GM12801 (cell line): ENCODE data around the gene FOXB2.

Experiments
- CTCF ChIP-seq: IDR thresholded peaks from one replicate; pipeline ENCODE4 v1.5.1; 2011; ENCODE audit warnings: control low read depth; ENCODE audit not compliant: insufficient read length; ENCODE audit errors: extremely low read depth

The FOXB2 gene

GRCh38 chr9:77038281-77039036 lies 19.0 kb downstream of the FOXB2 start:
- TF ChIP-seq CTCF: no peak

GRCh38 chr9:77040340-77040739 lies 20.9 kb downstream of the FOXB2 start:
- TF ChIP-seq CTCF: no peak

DNA sequence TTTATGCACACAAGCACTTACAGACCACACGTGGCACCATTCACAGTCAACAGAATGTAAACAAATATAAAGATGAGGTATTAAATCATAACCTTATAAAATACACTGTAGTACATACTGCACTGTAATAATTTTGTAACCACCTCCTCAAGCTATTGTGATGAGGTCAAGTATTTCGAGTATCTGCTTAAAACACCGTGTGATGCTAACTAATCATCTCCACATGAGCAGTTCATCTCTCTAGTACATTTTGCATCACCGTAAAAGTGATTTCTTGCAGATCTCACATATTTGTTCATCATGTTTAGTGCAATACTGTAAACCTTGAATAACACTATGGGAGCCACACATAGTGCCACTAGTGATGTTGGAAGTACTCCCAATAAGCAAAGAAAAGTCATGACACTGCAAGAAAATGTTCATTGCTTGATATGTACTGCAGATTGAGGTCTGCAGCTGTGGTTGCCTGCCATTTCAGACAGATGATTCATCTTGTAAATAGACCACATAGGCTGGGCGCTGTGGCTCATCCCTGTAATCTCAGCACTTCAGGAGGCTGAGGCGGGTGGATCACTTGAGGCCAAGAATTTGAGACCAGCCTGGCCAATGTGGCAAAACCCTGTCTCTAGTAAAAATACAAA lies 44.3 kb downstream of the FOXB2 start:
- TF ChIP-seq CTCF: no peak

DNA sequence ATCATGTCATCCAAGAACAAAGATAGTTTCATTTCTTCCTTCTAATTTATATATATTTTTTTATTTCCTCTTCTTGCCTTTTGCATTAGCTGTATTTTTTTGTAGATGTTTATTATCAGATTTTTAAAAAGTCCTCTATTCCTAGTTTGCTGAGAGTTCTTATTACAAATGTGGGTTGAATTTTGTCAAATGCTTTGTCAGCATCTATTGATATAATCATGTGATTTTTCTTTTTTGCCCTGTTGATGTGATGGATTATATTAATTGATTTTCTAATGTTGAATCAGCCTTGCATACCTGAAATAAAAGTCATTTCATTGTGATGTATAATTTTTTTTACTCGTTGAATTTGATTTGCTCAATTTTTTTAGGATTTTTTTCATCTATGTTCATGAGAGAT lies 46.9 kb downstream of the FOXB2 start:
- no peak for TF ChIP-seq CTCF
